ENCODE measurements around the gene GNG4.

GNG4 gene

DNA sequence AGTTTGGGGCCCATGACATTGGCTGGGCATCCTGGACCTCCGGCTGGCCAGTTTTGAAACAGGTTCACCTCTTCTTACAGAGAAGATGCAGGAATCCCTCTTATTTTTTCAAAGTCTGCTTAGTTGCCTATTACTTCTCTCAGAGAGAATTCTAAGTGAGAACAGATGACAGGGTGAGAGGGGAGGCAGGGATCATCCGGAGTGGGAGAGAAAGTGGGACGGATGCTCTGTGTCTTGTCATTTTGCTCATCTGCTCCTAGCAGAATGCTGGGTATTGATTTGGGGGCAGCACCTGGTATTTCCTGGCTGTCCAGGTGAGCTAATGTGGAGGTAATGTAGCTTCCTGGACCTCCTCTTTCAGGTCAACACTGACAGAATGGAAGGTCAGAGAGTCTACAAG, 32.4 kb downstream of the GNG4 start:
- no peak for TF ChIP-seq ZNF384 (IDR thresholded peaks at IDR 0.05)
- TF ChIP-seq FOXM1 (IDR thresholded peaks at IDR 0.05; ENCODE audit: borderline replicate concordance) = no peak
- TF ChIP-seq FOXK2 (IDR thresholded peaks at IDR 0.05) = no peak
- POLR2A ChIA-PET = no interaction called here
- CTCF ChIA-PET = interaction anchor here (2.8 kb wide), 1 partner anchor 17 kb away, joined by 11 read pairs; no protein-coding TSS in a partner anchor
- DNase-seq (ENCODE audit: extremely low spot score) = no peak

DNA sequence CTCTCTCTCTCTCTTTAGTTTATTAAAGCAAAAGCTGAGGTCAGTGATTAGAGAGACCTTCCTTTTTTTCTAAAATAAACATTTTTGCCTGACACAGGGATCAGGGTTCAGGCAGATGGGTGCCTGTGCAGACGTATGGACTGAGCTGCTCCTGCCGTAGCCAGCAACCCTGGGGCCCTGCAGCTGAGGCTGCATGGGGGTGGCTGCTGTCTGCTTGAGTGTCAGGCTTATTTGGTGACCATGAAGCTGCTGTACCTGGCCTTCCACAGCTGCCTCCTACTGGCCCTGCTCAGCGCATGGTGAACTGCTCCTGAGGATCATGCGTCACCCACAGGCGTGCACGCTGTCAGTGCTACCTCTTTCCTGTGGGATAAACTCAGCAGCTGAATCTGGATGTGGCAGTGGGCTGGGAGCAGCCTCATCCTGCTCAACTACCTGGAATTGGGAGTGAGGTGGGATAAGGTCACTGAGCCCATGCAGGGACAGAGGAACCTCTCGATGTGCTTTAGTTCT, 35.1 kb downstream of the GNG4 start:
- POLR2A ChIA-PET = no interaction called here
- no peak for DNase-seq (ENCODE audit: extremely low spot score)
- CTCF ChIA-PET = interaction anchor here (0.6 to 3.4 kb wide), 4 partner anchors 14 to 375 kb away, joined by 3 to 15 read pairs (median 4); no protein-coding TSS in a partner anchor
- TF ChIP-seq ELF4 (IDR thresholded peaks at IDR 0.05) (no peak), LEF1 (IDR thresholded peaks at IDR 0.05; ENCODE audit: borderline replicate concordance) (no peak), TARDBP (IDR thresholded peaks at IDR 0.05) (no peak), HDGF (IDR thresholded peaks at IDR 0.05; ENCODE audit: borderline replicate concordance) (no peak), BHLHE40 (IDR thresholded peaks at IDR 0.05; ENCODE audit: borderline replicate concordance) (no peak), FOXM1 (IDR thresholded peaks at IDR 0.05; ENCODE audit: borderline replicate concordance) (no peak), ZNF384 (IDR thresholded peaks at IDR 0.05) (no peak), FOXA1 (IDR thresholded peaks at IDR 0.05) (no peak), CTBP1 (IDR thresholded peaks at IDR 0.05; ENCODE audit: borderline replicate concordance) (no peak), L3MBTL2 (conservative IDR thresholded peaks at IDR 0.05) (no peak), FOXK2 (IDR thresholded peaks at IDR 0.05) (no peak)

DNA sequence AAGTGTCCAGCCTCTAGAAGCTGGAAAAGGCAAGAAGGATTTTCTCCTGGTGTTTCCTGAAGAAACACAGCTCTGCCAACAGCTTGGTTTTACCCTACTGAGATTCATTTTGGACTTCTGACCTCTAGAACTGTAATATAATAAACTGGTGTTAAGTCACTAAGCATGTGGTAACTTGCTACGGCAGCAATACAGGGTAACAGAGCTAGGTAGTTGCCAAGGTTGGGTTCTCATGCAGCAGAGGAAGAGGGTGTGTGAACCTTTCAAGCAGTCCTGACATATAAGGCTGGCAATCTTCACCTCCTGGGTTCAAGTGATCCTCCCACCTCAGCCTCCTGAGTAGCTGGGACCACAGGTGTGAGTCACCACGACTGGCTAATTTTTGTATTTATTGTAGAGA, 36.0 kb downstream of the GNG4 start:
- TF ChIP-seq, protein P1, sequence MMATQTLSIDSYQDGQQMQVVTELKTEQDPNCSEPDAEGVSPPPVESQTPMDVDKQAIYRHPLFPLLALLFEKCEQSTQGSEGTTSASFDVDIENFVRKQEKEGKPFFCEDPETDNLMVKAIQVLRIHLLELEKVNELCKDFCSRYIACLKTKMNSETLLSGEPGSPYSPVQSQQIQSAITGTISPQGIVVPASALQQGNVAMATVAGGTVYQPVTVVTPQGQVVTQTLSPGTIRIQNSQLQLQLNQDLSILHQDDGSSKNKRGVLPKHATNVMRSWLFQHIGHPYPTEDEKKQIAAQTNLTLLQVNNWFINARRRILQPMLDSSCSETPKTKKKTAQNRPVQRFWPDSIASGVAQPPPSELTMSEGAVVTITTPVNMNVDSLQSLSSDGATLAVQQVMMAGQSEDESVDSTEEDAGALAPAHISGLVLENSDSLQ (IDR thresholded peaks at IDR 0.05) = no peak
- TF ChIP-seq L3MBTL2 (conservative IDR thresholded peaks at IDR 0.05) (no peak), HDGF (IDR thresholded peaks at IDR 0.05; ENCODE audit: borderline replicate concordance) (no peak), SUZ12 (IDR thresholded peaks at IDR 0.05) (no peak), NFRKB (IDR thresholded peaks at IDR 0.05) (no peak), LEF1 (IDR thresholded peaks at IDR 0.05; ENCODE audit: borderline replicate concordance) (no peak)
- POLR2A ChIA-PET = no interaction called here
- CTCF ChIA-PET = interaction anchor here (0.7 to 3.4 kb wide), 3 partner anchors 13 to 100 kb away, joined by 3 to 15 read pairs (median 3); no protein-coding TSS in a partner anchor
- DNase-seq (ENCODE audit: extremely low spot score) = no peak

DNA sequence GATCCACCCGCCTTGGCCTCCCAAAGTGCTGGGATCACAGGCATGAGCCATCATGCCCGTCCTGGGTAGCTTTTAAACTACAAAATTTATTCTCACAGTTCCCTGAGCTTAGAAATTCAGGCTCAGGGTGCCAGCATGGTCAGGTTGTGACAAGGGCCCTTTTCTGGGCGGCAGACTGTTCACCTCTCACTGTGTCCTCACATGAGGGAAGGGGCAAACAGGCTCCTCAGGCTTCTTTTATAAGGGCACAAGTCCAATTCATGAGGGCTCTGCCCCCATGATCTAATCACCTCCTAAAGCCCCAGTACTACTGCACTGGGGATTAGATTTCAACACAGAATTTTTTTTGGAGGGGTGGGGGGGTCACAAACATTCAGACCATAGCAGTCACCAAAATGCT, 36.8 kb downstream of the GNG4 start:
- ChIA-PET POLR2A (no interaction called here), CTCF (interaction anchor here (3.4 kb wide), 1 partner anchor 12 kb away, joined by 15 read pairs; no protein-coding TSS in a partner anchor)
- TF ChIP-seq FOXA1 (IDR thresholded peaks at IDR 0.05) = no peak
- TF ChIP-seq BHLHE40 (IDR thresholded peaks at IDR 0.05; ENCODE audit: borderline replicate concordance) = no peak
- TF ChIP-seq, protein P1 (IDR thresholded peaks at IDR 0.05) = no peak
- TF ChIP-seq L3MBTL2 (conservative IDR thresholded peaks at IDR 0.05) = no peak
- TF ChIP-seq NFRKB (IDR thresholded peaks at IDR 0.05) = no peak
- no peak for TF ChIP-seq ELF4 (IDR thresholded peaks at IDR 0.05)
- TF ChIP-seq FOXM1 (IDR thresholded peaks at IDR 0.05; ENCODE audit: borderline replicate concordance) = no peak
- no peak for TF ChIP-seq HDGF (IDR thresholded peaks at IDR 0.05; ENCODE audit: borderline replicate concordance)
- TF ChIP-seq TARDBP (IDR thresholded peaks at IDR 0.05) = no peak
- TF ChIP-seq ARNT (IDR thresholded peaks at IDR 0.05) = no peak
- no peak for TF ChIP-seq FOXK2 (IDR thresholded peaks at IDR 0.05)
- DNase-seq (ENCODE audit: extremely low spot score) = no peak

DNA sequence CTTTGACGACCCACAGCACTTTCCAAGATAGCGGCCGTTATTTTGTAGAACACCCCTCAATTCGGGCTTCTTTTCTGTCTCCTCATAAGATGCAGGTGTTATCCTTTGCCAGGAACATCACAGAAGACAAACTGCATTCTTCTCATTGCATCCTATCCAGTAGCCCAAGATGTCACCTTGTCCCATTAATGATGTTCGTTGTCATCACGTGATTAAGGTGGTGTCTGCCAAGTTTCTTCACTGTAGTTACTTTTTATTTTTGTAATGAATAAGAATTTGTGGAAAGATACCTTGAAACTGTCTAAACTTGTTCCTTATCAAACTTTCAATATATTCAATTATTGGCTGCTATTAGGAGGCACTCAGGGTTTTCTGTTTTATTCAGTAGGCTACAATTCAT, 39.4 kb downstream of the GNG4 start:
- no peak for TF ChIP-seq NFRKB (IDR thresholded peaks at IDR 0.05)
- POLR2A ChIA-PET = no interaction called here
- DNase-seq (ENCODE audit: extremely low spot score) = no peak
- CTCF ChIA-PET = no interaction called here

DNA sequence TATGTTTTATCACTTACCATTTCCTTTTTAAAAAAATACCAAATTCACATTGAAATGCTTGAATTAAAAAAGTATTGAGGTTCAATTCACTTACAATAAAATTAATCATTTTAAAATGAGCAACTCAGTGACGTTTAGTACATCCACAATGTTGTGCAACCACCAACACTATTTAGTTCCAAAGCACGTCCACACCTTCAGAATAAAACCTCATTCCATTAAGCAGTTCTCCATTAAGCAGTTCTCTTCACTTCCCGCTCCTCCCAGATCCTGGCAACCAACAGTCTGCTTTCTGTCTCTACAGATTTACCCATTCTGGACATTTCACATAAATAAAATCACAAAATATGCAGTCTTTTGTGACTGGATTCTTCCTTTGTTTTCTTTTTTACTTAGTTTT, 41.3 kb downstream of the GNG4 start:
- ChIA-PET POLR2A (no interaction called here), CTCF (no interaction called here)
- TF ChIP-seq ELF4 (IDR thresholded peaks at IDR 0.05) (no peak), L3MBTL2 (conservative IDR thresholded peaks at IDR 0.05) (no peak), ARNT (IDR thresholded peaks at IDR 0.05) (no peak), LEF1 (IDR thresholded peaks at IDR 0.05; ENCODE audit: borderline replicate concordance) (no peak), ZNF384 (IDR thresholded peaks at IDR 0.05) (no peak), TARDBP (IDR thresholded peaks at IDR 0.05) (no peak), NFRKB (IDR thresholded peaks at IDR 0.05) (no peak), FOXK2 (IDR thresholded peaks at IDR 0.05) (no peak), HDGF (IDR thresholded peaks at IDR 0.05; ENCODE audit: borderline replicate concordance) (no peak), SP1 (IDR thresholded peaks at IDR 0.05) (no peak), FOXA1 (IDR thresholded peaks at IDR 0.05) (no peak), BHLHE40 (IDR thresholded peaks at IDR 0.05; ENCODE audit: borderline replicate concordance) (no peak), SUZ12 (IDR thresholded peaks at IDR 0.05) (no peak), FOXM1 (IDR thresholded peaks at IDR 0.05; ENCODE audit: borderline replicate concordance) (no peak), CTBP1 (IDR thresholded peaks at IDR 0.05; ENCODE audit: borderline replicate concordance) (no peak)
- TF ChIP-seq, protein P1 (IDR thresholded peaks at IDR 0.05) = no peak
- no peak for DNase-seq (ENCODE audit: extremely low spot score)

DNA sequence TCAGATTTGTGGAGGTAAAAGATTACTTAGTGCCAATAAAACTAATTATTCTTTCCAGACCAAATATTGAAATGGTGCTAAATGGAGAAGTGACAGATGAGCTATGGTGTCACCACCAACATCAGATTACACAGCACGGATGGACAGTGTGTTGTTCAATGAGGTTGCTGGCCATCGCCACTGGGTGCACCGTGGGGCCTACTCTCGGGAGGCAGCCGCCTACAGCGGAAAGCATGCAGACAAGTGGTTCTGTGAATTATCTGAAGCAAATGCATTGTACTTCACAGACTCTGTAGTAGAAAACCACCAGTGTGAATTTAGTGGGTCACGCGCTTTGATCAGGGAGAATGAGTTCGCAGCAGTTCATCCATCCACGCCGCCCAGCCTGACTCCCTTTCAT, 42.3 kb downstream of the GNG4 start:
- ChIA-PET CTCF (interaction anchor here (0.9 to 1.0 kb wide), 2 partner anchors 15 to 365 kb away, joined by 3 read pairs; no protein-coding TSS in a partner anchor), POLR2A (no interaction called here)
- TF ChIP-seq FOXA1 (IDR thresholded peaks at IDR 0.05) (no peak), FOXM1 (IDR thresholded peaks at IDR 0.05; ENCODE audit: borderline replicate concordance) (no peak)
- TF ChIP-seq, protein P1 (IDR thresholded peaks at IDR 0.05) = no peak
- no peak for DNase-seq (ENCODE audit: extremely low spot score)
